Measurements from ENCODE around the gene MLXIPL.

MLXIPL gene

GRCh38 chr7:73606801-73607691, 17.3 kb downstream of the MLXIPL start:
- DNase-seq = peak; percentile 50 to 68 (median 59)
- H3K27ac ChIP-seq (ENCODE audit: insufficient read depth in 1 of 2, low read depth in 1 of 2, low read length in 2 of 2, poor library complexity in 1 of 2, severe bottlenecking in 2 of 2) = no peak overlapping the region
- no peak overlapping the region for H3K4me3 ChIP-seq (ENCODE audit: control insufficient read depth in 1 of 7, extremely low read depth in 1 of 7, insufficient read depth in 4 of 7, low read depth in 2 of 7, low read length in 6 of 7)
- 6% methylated on average over 24 of the region's 36 CpGs for WGBS (ENCODE audit: insufficient coverage)
- POLR2A ChIA-PET = interaction anchor here (0.5 to 1.3 kb wide), 4 partner anchors 33 to 127 kb away, joined by 3 to 6 read pairs (median 4); partner anchors contain the start of gene BCL7B
- peaks cover 3 to 86% (median 16%) of the 10 kb centered on the region in 5 experiments for H3K27me3 ChIP-seq (replicated peaks in 2 of 5; ENCODE audit: control insufficient read depth in 4 of 5, insufficient read depth in 5 of 5, low read length in 4 of 5)
- no peaks in the 10 kb centered on the region for H3K36me3 ChIP-seq (ENCODE audit: control insufficient read depth in 4 of 4, insufficient read depth in 4 of 4, low read length in 3 of 4)
- no peaks in the 10 kb centered on the region for H3K9me3 ChIP-seq (ENCODE audit: control extremely low read depth in 1 of 5, control insufficient read depth in 4 of 5, insufficient read depth in 2 of 5, low read depth in 1 of 5, low read length in 4 of 5)
- H3K4me1 ChIP-seq (ENCODE audit: control extremely low read depth in 1 of 4, control insufficient read depth in 4 of 4, insufficient read depth in 4 of 4, low read length in 3 of 4) = peaks cover 0 to 3% (median 1%) of the 10 kb centered on the region in 4 experiments
- CTCF ChIA-PET = interaction anchor here (0.5 to 6.7 kb wide), 37 partner anchors 8 to 448 kb away, joined by 3 to 81 read pairs (median 4); partner anchors contain the start of genes ABHD11, BCL7B, STX1A and VPS37D

GRCh38 chr7:73605601-73606220, 18.6 kb downstream of the MLXIPL start:
- DNase-seq = no peak
- 90% methylated on average over 14 of the region's 23 CpGs for WGBS (ENCODE audit: insufficient coverage)
- ChIA-PET CTCF (interaction anchor here (1.0 to 6.7 kb wide), 15 partner anchors 10 to 130 kb away, joined by 3 to 81 read pairs (median 10); partner anchors contain the start of gene ABHD11), POLR2A (interaction anchor here (1.3 kb wide), 1 partner anchor 129 kb away, joined by 6 read pairs; no protein-coding TSS in a partner anchor)
- Histone ChIP-seq H3K4me3 (ENCODE audit: control insufficient read depth in 1 of 7, extremely low read depth in 1 of 7, insufficient read depth in 4 of 7, low read depth in 2 of 7, low read length in 6 of 7) (no peak overlapping the region), H3K27me3 (replicated peaks in 2 of 5; ENCODE audit: control insufficient read depth in 4 of 5, insufficient read depth in 5 of 5, low read length in 4 of 5) (peaks cover 0 to 85% (median 14%) of the 10 kb centered on the region in 5 experiments), H3K9me3 (ENCODE audit: control extremely low read depth in 1 of 5, control insufficient read depth in 4 of 5, insufficient read depth in 2 of 5, low read depth in 1 of 5, low read length in 4 of 5) (no peaks in the 10 kb centered on the region), H3K36me3 (ENCODE audit: control insufficient read depth in 4 of 4, insufficient read depth in 4 of 4, low read length in 3 of 4) (no peaks in the 10 kb centered on the region), H3K27ac (ENCODE audit: insufficient read depth in 1 of 2, low read depth in 1 of 2, low read length in 2 of 2, poor library complexity in 1 of 2, severe bottlenecking in 2 of 2) (no peak overlapping the region), H3K4me1 (ENCODE audit: control extremely low read depth in 1 of 4, control insufficient read depth in 4 of 4, insufficient read depth in 4 of 4, low read length in 3 of 4) (peaks cover 0 to 3% (median 1%) of the 10 kb centered on the region in 4 experiments)

- DNase-seq = no peak
- Histone ChIP-seq H3K4me3 (ENCODE audit: control insufficient read depth in 1 of 7, extremely low read depth in 1 of 7, insufficient read depth in 4 of 7, low read depth in 2 of 7, low read length in 6 of 7) (no peak overlapping the region), H3K9me3 (ENCODE audit: control extremely low read depth in 1 of 5, control insufficient read depth in 4 of 5, insufficient read depth in 2 of 5, low read depth in 1 of 5, low read length in 4 of 5) (no peaks in the 10 kb centered on the region), H3K36me3 (ENCODE audit: control insufficient read depth in 4 of 4, insufficient read depth in 4 of 4, low read length in 3 of 4) (no peaks in the 10 kb centered on the region), H3K27me3 (replicated peaks in 2 of 5; ENCODE audit: control insufficient read depth in 4 of 5, insufficient read depth in 5 of 5, low read length in 4 of 5) (peaks cover 0 to 82% (median 15%) of the 10 kb centered on the region in 5 experiments), H3K27ac (ENCODE audit: insufficient read depth in 1 of 2, low read depth in 1 of 2, low read length in 2 of 2, poor library complexity in 1 of 2, severe bottlenecking in 2 of 2) (no peak overlapping the region), H3K4me1 (ENCODE audit: control extremely low read depth in 1 of 4, control insufficient read depth in 4 of 4, insufficient read depth in 4 of 4, low read length in 3 of 4) (peaks cover 0 to 3% (median 1%) of the 10 kb centered on the region in 4 experiments)
- ChIA-PET POLR2A (interaction anchor here (0.5 kb wide), 1 partner anchor 111 kb away, joined by 4 read pairs; no protein-coding TSS in a partner anchor), CTCF (interaction anchor here (1.3 to 6.7 kb wide), 3 partner anchors 124 to 133 kb away, joined by 5 to 81 read pairs (median 6); partner anchors contain the start of gene ABHD11)
- 79% methylated on average over 19 of the region's 22 CpGs for WGBS (ENCODE audit: insufficient coverage)
Observed at GRCh38 chr7:73602721-73603651, 21.3 kb downstream of the MLXIPL start.

- H3K9me3 ChIP-seq (ENCODE audit: control extremely low read depth in 1 of 5, control insufficient read depth in 4 of 5, insufficient read depth in 2 of 5, low read depth in 1 of 5, low read length in 4 of 5) = no peaks in the 10 kb centered on the region
- H3K4me1 ChIP-seq (ENCODE audit: control extremely low read depth in 1 of 4, control insufficient read depth in 4 of 4, insufficient read depth in 4 of 4, low read length in 3 of 4) = no peaks in the 10 kb centered on the region
- POLR2A ChIA-PET = no interaction called here
- H3K4me3 ChIP-seq (ENCODE audit: control insufficient read depth in 1 of 7, extremely low read depth in 1 of 7, insufficient read depth in 4 of 7, low read depth in 2 of 7, low read length in 6 of 7) = no peak overlapping the region
- CTCF ChIA-PET = interaction anchor here (0.6 kb wide), 1 partner anchor 129 kb away, joined by 3 read pairs; no protein-coding TSS in a partner anchor
- peaks cover 4 to 84% (median 12%) of the 10 kb centered on the region in 5 experiments for H3K27me3 ChIP-seq (replicated peaks in 2 of 5; ENCODE audit: control insufficient read depth in 4 of 5, insufficient read depth in 5 of 5, low read length in 4 of 5)
- DNase-seq = no peak
- H3K36me3 ChIP-seq (ENCODE audit: control insufficient read depth in 4 of 4, insufficient read depth in 4 of 4, low read length in 3 of 4) = no peaks in the 10 kb centered on the region
- WGBS (ENCODE audit: insufficient coverage) = 73% methylated on average over 6 of the region's 7 CpGs
- no peak overlapping the region for H3K27ac ChIP-seq (ENCODE audit: insufficient read depth in 1 of 2, low read depth in 1 of 2, low read length in 2 of 2, poor library complexity in 1 of 2, severe bottlenecking in 2 of 2)
Observed at GRCh38 chr7:73599916-73600315, 24.4 kb downstream of the MLXIPL start.

GRCh38 chr7:73599151-73599882, 25.0 kb downstream of the MLXIPL start:
- no peaks in the 10 kb centered on the region for H3K9me3 ChIP-seq (ENCODE audit: control extremely low read depth in 1 of 5, control insufficient read depth in 4 of 5, insufficient read depth in 2 of 5, low read depth in 1 of 5, low read length in 4 of 5)
- no peak overlapping the region for H3K4me3 ChIP-seq (ENCODE audit: control insufficient read depth in 1 of 7, extremely low read depth in 1 of 7, insufficient read depth in 4 of 7, low read depth in 2 of 7, low read length in 6 of 7)
- ChIA-PET CTCF (interaction anchor here (0.6 to 1.5 kb wide), 3 partner anchors 8 to 135 kb away, joined by 3 to 6 read pairs (median 3); no protein-coding TSS in a partner anchor), POLR2A (no interaction called here)
- no peak for DNase-seq
- 78% methylated on average over 9 of the region's 13 CpGs for WGBS (ENCODE audit: insufficient coverage)
- no peaks in the 10 kb centered on the region for H3K4me1 ChIP-seq (ENCODE audit: control extremely low read depth in 1 of 4, control insufficient read depth in 4 of 4, insufficient read depth in 4 of 4, low read length in 3 of 4)
- no peaks in the 10 kb centered on the region for H3K36me3 ChIP-seq (ENCODE audit: control insufficient read depth in 4 of 4, insufficient read depth in 4 of 4, low read length in 3 of 4)
- no peak overlapping the region for H3K27ac ChIP-seq (ENCODE audit: insufficient read depth in 1 of 2, low read depth in 1 of 2, low read length in 2 of 2, poor library complexity in 1 of 2, severe bottlenecking in 2 of 2)
- H3K27me3 ChIP-seq (replicated peaks in 2 of 5; ENCODE audit: control insufficient read depth in 4 of 5, insufficient read depth in 5 of 5, low read length in 4 of 5) = peaks cover 4 to 83% (median 12%) of the 10 kb centered on the region in 5 experiments

Data from common myeloid progenitor, CD34-positive (primary cell).